Epithelial cell of proximal tubule (primary cell): Measurements from ENCODE around the gene NFKBIE. TPM values are rescaled to one million over a fixed set of nuclear protein-coding genes. Genes with fewer than 3 reads are reported as not detected.

Source experiments
- DNase-seq: peaks from one replicate; pipeline ENCODE4 v3.0.0-alpha.2; 2011; ENCODE audit warnings: low read depth
- H3K4me3 ChIP-seq: 2 replicates; pipeline ENCODE4 v1.5.1; 2011; ENCODE audit warnings: low read depth, mild to moderate bottlenecking, low read length
- total RNA-seq: library from RNA; depleted of rRNA; stranded (reverse); fragments of >200 nt; gene quantifications from 2 replicates; pipeline ENCODE4 v1.2.3, GENCODE V29; 2015
- TF ChIP-seq, protein P1 (sequence below): conservative IDR thresholded peaks from 2 replicates; pipeline ENCODE4 v1.5.1; 2012; ENCODE audit warnings: low read depth, mild to moderate bottlenecking, low read length

The NFKBIE gene
- total RNA-seq, 1 donor from 2014 or later = 131 TPM

DNA sequence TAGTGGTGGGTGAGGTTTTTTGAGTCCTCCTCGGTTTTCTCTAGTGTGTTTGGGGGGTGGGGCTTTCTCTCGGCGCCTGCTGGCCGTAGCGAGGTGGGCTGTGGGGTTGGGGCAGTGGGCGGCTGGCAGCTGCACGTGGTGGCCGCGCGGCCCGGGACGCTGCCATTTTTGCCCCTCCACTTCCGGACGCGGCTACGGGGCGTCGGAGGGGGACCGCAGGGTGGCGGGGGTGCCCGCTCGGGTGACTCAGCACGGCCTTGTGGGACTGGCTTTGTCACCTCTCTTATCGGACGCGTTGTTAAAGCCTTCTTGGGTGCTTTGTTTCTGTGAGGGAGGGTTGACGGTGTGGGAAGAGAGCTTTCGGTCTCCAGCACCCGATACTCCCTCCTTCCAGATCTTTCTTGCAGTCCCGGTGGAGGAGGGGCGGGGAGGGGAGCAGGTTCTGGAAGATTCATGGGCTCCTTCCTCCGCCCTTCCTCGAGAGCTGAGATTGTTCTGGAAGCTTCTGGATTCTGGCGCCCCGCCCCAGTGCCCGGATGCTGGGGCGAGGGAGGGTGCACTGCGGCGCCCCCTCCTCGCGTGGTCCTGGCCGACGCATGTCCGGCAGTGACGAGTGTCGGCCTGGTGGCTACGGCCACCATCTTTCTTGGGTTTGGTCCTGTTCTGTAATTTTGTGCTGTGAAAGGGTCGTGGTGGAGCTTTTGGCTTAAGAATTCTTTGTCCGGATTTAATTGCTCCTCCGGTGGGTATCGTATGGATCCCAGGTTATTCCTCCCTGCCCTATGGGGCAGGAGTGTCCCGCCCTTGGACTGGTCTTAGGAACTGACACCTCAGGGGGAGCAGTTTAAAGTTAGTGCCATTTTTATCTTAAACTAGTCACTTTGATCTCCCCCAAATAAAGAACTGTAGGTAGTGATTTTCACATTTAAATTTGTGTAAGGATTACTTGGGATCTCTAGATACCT lies 17.7 kb downstream of the NFKBIE start:
- H3K4me3 ChIP-seq = peak overlapping the region; percentile 76
- no peak for DNase-seq
- TF ChIP-seq, protein P1, sequence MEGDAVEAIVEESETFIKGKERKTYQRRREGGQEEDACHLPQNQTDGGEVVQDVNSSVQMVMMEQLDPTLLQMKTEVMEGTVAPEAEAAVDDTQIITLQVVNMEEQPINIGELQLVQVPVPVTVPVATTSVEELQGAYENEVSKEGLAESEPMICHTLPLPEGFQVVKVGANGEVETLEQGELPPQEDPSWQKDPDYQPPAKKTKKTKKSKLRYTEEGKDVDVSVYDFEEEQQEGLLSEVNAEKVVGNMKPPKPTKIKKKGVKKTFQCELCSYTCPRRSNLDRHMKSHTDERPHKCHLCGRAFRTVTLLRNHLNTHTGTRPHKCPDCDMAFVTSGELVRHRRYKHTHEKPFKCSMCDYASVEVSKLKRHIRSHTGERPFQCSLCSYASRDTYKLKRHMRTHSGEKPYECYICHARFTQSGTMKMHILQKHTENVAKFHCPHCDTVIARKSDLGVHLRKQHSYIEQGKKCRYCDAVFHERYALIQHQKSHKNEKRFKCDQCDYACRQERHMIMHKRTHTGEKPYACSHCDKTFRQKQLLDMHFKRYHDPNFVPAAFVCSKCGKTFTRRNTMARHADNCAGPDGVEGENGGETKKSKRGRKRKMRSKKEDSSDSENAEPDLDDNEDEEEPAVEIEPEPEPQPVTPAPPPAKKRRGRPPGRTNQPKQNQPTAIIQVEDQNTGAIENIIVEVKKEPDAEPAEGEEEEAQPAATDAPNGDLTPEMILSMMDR = no peak

DNA sequence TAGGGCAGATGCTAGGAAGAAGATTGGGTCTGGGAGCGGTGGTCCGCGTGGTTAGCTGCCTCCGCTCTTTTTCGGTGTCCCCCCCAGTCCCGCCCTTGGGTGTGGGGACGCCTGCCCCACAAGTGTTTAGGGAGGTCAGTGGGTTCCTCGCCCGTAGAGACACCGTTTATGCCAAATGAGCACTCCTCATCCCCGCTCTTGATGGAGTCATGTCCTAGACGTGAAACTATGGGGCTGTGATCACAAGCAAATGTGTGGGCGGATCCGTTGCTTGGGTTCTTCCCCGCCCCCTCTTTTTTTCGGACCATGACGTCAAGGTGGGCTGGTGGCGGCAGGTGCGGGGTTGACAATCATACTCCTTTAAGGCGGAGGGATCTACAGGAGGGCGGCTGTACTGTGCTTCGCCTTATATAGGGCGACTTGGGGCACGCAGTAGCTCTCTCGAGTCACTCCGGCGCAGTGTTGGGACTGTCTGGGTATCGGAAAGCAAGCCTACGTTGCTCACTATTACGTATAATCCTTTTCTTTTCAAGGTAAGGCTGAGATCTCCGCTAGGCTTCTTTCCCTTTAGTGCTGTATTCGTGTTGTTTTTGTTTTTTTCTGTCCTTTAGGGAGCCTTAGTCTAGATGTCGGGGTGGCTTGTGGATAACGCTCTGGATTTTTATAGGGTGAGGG lies 18.6 kb downstream of the NFKBIE start, which contains the start of gene HSP90AB1:
Gene HSP90AB1 (plus strand): TSS at position 439 of the 675 bp plus-strand sequence. CDS start 1,529 bp downstream, outside the sequence.
- TF ChIP-seq, protein P1 = no peak

DNA sequence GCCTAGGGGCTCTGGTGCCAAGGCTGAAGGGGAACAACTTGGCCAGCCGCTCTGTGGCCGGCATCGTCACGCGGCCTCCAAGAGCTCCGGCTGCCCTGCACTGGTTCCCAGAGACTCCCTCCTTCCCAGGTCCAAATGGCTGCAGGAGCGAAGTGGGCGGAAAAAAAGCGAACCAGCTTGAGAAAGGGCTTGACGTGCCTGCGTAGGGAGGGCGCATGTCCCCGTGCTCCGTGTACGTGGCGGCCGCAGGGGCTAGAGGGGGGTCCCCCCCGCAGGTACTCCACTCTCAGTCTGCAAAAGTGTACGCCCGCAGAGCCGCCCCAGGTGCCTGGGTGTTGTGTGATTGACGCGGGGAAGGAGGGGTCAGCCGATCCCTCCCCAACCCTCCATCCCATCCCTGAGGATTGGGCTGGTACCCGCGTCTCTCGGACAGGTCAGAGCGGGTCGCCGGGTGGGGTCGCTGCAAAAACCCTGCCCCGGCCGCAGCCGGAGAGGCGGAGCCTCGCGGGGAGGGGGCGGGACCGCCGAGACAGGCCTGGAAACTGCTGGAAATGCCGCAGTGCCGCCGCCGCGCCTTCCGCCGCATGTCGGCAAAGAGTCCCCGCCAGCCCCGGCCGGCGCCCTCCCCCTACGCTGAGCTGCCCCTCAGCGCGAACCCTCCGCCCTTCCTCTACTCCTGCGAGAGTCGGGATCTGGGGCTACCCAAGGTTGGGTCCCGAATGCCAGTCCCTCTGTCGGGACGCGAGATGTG lies 19.3 kb downstream of the NFKBIE start:
- no peak for DNase-seq
- TF ChIP-seq, protein P1 = peak; percentile 18

More for the DNA sequence above, 18.6 kb downstream of the NFKBIE start, which contains the start of gene HSP90AB1:
- peak; percentile 93 for DNase-seq
- peak within 1 kb of the TSS; percentile 76 for H3K4me3 ChIP-seq

DNA sequence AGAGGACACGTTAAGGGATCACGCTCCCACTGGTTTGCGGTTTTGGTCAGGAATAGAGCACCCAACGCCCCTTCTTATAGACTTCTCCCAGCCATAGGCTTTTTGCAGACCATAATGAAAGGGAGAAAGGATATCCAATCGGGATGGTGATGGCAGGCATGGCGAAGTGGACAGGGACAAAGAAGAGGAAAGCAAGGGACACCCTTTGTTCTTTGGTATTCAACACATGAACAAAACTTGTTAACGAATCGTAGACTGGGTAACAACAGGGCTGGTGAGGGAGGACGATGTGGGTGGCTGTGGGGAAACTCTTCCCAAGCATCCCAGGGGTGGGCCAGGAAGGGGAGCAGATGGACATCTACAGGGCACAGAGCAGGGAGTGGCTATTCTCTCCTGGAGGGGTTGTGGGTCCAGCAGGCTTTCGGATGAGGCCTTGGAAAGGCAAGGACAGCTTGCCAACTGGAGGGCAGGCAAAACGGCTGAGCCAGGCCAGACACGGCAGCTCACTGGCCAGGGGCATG lies 19.9 kb downstream of the NFKBIE start:
- no peak for DNase-seq
- TF ChIP-seq, protein P1 = no peak
- H3K4me3 ChIP-seq = peak overlapping the region; percentile 76

More for the DNA sequence above, 19.3 kb downstream of the NFKBIE start:
- H3K4me3 ChIP-seq = peak overlapping the region; percentile 76

DNA sequence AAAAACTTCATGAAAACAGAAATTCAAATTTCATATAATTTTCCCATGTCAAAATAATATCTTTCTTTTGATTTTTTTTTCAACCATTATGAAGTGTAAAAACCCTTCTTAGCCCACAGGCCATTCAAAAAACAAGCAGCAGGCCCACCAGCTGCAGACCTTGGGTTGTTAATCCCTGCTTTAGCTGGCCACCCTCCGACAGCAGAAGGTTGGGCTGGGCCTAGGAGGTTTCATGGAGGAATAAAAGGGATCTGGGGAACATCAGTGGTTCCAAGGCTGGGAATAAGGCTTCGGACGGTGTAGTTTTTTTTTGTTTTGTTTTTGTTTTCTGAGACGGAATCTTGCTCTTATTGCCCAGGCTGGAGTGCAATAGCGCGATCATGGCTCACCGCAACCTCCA lies 22.0 kb downstream of the NFKBIE start:
- TF ChIP-seq, protein P1 = no peak
- no peak for DNase-seq
- H3K4me3 ChIP-seq = no peak overlapping the region

DNA sequence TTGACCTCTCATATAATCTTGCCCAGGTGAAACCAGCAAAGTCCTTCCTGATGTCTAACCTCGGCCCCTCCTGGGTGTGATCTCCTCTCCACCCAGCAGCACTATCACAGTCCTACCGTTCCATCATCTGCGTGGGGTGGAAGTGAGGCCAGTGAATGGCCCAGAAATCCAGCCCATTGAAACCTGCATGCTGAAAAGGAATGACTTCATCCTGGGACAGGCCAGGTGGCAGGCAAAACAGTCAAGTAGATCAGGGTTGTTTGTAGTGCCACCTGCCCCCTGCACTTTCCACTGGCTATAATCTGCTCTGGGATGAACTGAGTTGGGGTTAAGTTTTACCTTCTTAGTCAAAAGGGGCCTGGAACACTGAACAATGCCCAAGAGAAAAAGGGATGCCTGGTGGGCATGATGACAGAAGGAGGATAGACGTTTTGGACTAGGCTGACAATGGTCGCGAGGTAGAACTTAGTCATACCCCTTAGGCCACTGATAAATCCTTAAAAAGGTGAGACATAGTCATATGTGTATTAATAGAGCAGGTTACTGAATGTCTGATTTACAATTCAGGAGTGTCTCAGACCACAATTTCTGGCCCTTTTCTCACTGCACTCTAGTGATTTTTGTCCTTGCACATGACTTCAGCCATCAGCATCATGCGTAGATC lies 26.5 kb downstream of the NFKBIE start:
- no peak for DNase-seq

More for the DNA sequence above, 26.5 kb downstream of the NFKBIE start:
- TF ChIP-seq, protein P1 = no peak
- H3K4me3 ChIP-seq = no peak overlapping the region
